ENCODE data around the gene KDM4C.
"Not testable (repeated sequence)": the region's sequence is repeated elsewhere in the genome, so short reads cannot be mapped to it uniquely, and the experiment has no call there.

Gene KDM4C

GRCh38 chr9:6941501-6941900 is 183.7 kb downstream of the KDM4C start:
- DNase-seq = no peak

GRCh38 chr9:6942406-6942805 is 184.6 kb downstream of the KDM4C start:
- no peak for DNase-seq

GRCh38 chr9:6943293-6943692 is 185.5 kb downstream of the KDM4C start:
- DNase-seq = no peak

GRCh38 chr9:6944093-6944551 is 186.3 kb downstream of the KDM4C start:
- no peak for DNase-seq

GRCh38 chr9:6944896-6945295 is 187.1 kb downstream of the KDM4C start:
- DNase-seq = no peak

GRCh38 chr9:6945816-6946215 is 188.0 kb downstream of the KDM4C start:
- no peak for DNase-seq

GRCh38 chr9:6946583-6947166 is 188.9 kb downstream of the KDM4C start:
- no peak for DNase-seq

- not testable (repeated sequence) for DNase-seq
Observed at GRCh38 chr9:6948921-6949320, 191.1 kb downstream of the KDM4C start.

- DNase-seq = peak; percentile 47
Observed at GRCh38 chr9:6955251-6955921, 197.6 kb downstream of the KDM4C start.

GRCh38 chr9:6956879-6957278 is 199.1 kb downstream of the KDM4C start:
- DNase-seq = peak; percentile 23

- no peak for DNase-seq
Observed at GRCh38 chr9:6959270-6960000, 201.7 kb downstream of the KDM4C start.

- no peak for DNase-seq
Observed at GRCh38 chr9:6960777-6961176, 203.0 kb downstream of the KDM4C start.

GRCh38 chr9:6961845-6962522 is 204.2 kb downstream of the KDM4C start:
- DNase-seq = no peak

GRCh38 chr9:6965566-6965965 is 207.8 kb downstream of the KDM4C start:
- DNase-seq = no peak

GRCh38 chr9:6968271-6968670 is 210.5 kb downstream of the KDM4C start:
- DNase-seq = no peak

- DNase-seq = no peak
Observed at GRCh38 chr9:6969805-6970204, 212.0 kb downstream of the KDM4C start.

- DNase-seq = no peak
Observed at GRCh38 chr9:6973089-6973488, 215.3 kb downstream of the KDM4C start.

- no peak for DNase-seq
Observed at GRCh38 chr9:6973762-6974161, 216.0 kb downstream of the KDM4C start.

GRCh38 chr9:6975198-6975597 is 217.4 kb downstream of the KDM4C start:
- no peak for DNase-seq

- no peak for DNase-seq
Observed at GRCh38 chr9:6977761-6978160, 220.0 kb downstream of the KDM4C start.

GRCh38 chr9:6978591-6978990 is 220.8 kb downstream of the KDM4C start:
- DNase-seq = no peak

GRCh38 chr9:6984941-6985578 is 227.3 kb downstream of the KDM4C start:
- DNase-seq = no peak
